MM.1S (cell line): ENCODE results near the gene PFAS.

Source experiments
- EZH2 ChIP-seq: fragments of 300-600 bp; sonication (generic); optimal IDR thresholded peaks from 2 replicates; pipeline ENCODE3; 2017; ENCODE audit warnings: low read depth, mild to moderate bottlenecking, antibody characterized with exemption, low read length, mixed read lengths
- TF ChIP-seq, protein P1 (sequence below): fragments of 300-600 bp; sonication (generic); IDR thresholded peaks from 2 replicates; pipeline ENCODE4 v1.5.1; 2016; ENCODE audit warnings: antibody characterized with exemption, low read length, mixed read lengths

- TF ChIP-seq, protein P1, sequence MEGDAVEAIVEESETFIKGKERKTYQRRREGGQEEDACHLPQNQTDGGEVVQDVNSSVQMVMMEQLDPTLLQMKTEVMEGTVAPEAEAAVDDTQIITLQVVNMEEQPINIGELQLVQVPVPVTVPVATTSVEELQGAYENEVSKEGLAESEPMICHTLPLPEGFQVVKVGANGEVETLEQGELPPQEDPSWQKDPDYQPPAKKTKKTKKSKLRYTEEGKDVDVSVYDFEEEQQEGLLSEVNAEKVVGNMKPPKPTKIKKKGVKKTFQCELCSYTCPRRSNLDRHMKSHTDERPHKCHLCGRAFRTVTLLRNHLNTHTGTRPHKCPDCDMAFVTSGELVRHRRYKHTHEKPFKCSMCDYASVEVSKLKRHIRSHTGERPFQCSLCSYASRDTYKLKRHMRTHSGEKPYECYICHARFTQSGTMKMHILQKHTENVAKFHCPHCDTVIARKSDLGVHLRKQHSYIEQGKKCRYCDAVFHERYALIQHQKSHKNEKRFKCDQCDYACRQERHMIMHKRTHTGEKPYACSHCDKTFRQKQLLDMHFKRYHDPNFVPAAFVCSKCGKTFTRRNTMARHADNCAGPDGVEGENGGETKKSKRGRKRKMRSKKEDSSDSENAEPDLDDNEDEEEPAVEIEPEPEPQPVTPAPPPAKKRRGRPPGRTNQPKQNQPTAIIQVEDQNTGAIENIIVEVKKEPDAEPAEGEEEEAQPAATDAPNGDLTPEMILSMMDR = no peak
- no peak for TF ChIP-seq EZH2
Measured at GRCh38 chr17:8256291-8256690, 7.2 kb downstream of the PFAS start.
